Stomach (tissue), 9 donors: ENCODE measurements around the gene ALG3. TPM values are rescaled to one million over a fixed set of nuclear protein-coding genes. Genes with fewer than 3 reads are reported as not detected.

Experiments
- DNase-seq, 2 donors: peaks; one replicate each; pipeline versions ENCODE4 v3.0.0 to v3.0.0-alpha.2; 2013 to 2019
- H3K27ac ChIP-seq, 5 donors: fragments of 200-600 bp in 4 of 5; sonication (generic) in 4 of 5; one replicate each; pipeline ENCODE4 v1.5.1; 2013 to 2019; ENCODE audit warnings: mild to moderate bottlenecking in 1 of 5, moderate library complexity in 1 of 5
- H3K27me3 ChIP-seq, 3 donors: fragments of 200-600 bp; sonication (generic); one replicate each; pipeline ENCODE4 v1.5.1; 2017 to 2019; ENCODE audit warnings: mixed run types in 1 of 3
- H3K36me3 ChIP-seq, 4 donors: fragments of 200-600 bp; sonication (generic); 1 replicate in 3 of 4; 2 replicates in 1 of 4; pipeline ENCODE4 v1.5.1; 2016 to 2019
- H3K4me1 ChIP-seq, 4 donors: fragments of 200-600 bp; sonication (generic); one replicate each; pipeline ENCODE4 v1.5.1; 2016 to 2019
- H3K4me3 ChIP-seq, 4 donors: fragments of 200-600 bp; sonication (generic) in 3 of 4; one replicate each; pipeline ENCODE4 v1.5.1; 2016 to 2019; ENCODE audit warnings: mild to moderate bottlenecking in 1 of 4
- H3K9me3 ChIP-seq, 4 donors: fragments of 200-600 bp; sonication (generic); one replicate each; pipeline ENCODE4 v1.5.1; 2016 to 2019
- CTCF ChIP-seq, 7 experiments: fragments of 450-650 bp in 4 of 7; fragments of 200-600 bp in 3 of 7; sonication (generic) in 3 of 7; IDR thresholded peaks; one replicate each; pipeline ENCODE4 v1.5.1; 2016 to 2019; ENCODE audit warnings: antibody characterized with exemption in 7 of 7, control low read depth in 2 of 7, mild to moderate bottlenecking in 1 of 7
- EP300 ChIP-seq: sonication (generic); formaldehyde crosslinking; IDR thresholded peaks from one replicate; pipeline ENCODE4 v1.6.1; 2017; ENCODE audit warnings: antibody characterized with exemption
- POLR2A ChIP-seq, 4 donors: fragments of 450-650 bp; IDR thresholded peaks; one replicate each; pipeline ENCODE4 v1.6.1; 2016; ENCODE audit warnings: antibody characterized with exemption in 4 of 4, control low read depth in 2 of 4, mild to moderate bottlenecking in 1 of 4, moderate library complexity in 1 of 4
- POLR2AphosphoS5 ChIP-seq, 3 donors: sonication (generic); formaldehyde crosslinking; IDR thresholded peaks; one replicate each; pipeline ENCODE4 v1.6.1; 2016; ENCODE audit warnings: antibody characterized with exemption in 3 of 3
- WGBS, 5 donors: extraction: QIAGEN DNeasy Blood & Tissue Kit in 3 of 5; methylation state at CpG; one replicate each; pipeline versions ENCODE4 v1.1.5 to v1.1.7; 2013 to 2018; 5-methylcytosine and 5-hydroxymethylcytosine counted together
- intact Hi-C: fragments of 100-400 bp; cut with DNase I; formaldehyde crosslinking; loops from one replicate; pipeline ENCODE4 v1.15.1; 2023; ENCODE audit warnings: low total_unique reads
- polyA plus RNA-seq, 3 donors: library from polyadenylated mRNA; stranded (reverse); fragments of 200-250 nt; gene quantifications; one replicate each; pipeline ENCODE4 v1.2.3, GENCODE V29; 2013
- total RNA-seq, 5 donors: library from RNA; depleted of rRNA; stranded (reverse); fragments of >200 nt; gene quantifications; one replicate each; pipeline versions ENCODE4 v1.1.0 to v1.2.3, GENCODE V29; 2014 to 2016
- donor health status: healthy with polysubstance abuse.
- donor health status: Bipolar disorder and iron deficiency.
- donor health status: healthy.

The ALG3 gene
- total and polyA plus RNA-seq, 8 donors = 17.1 to 253 (median 22.1) TPM

GRCh38 chr3:184230603-184231528 lies 17.9 kb downstream of the ALG3 start:
- intact Hi-C loops = loop anchor here (10.0 kb wide), 1 partner anchor 336 kb away; no protein-coding TSS in a partner anchor
- DNase-seq = peak; percentile 43 to 53
- Histone ChIP-seq H3K27me3 (peaks cover 16 to 91% (median 54%) of the 10 kb centered on the region in 3 donors), H3K4me1 (peaks cover 19 to 29% (median 27%) of the 10 kb centered on the region in 4 donors), H3K36me3 (no peaks in the 10 kb centered on the region), H3K4me3 (peak overlapping the region; percentile 48 to 64 (median 58)), H3K9me3 (no peaks in the 10 kb centered on the region), H3K27ac (no peak overlapping the region)
- TF ChIP-seq POLR2A (IDR thresholded peaks at IDR 0.05) = no peak
- TF ChIP-seq EP300 = no peak
- TF ChIP-seq POLR2AphosphoS5 (IDR thresholded peaks at IDR 0.05) = no peak
- TF ChIP-seq CTCF (IDR thresholded peaks at IDR 0.05) = no peak
- WGBS, 5 donors = 5 to 15% (median 9%) methylated on average over 20 to 79 of the region's 79 CpGs

- intact Hi-C loops = loop anchor here (10.0 kb wide), 1 partner anchor 335 kb away; no protein-coding TSS in a partner anchor
- H3K9me3 ChIP-seq = no peaks in the 10 kb centered on the region
- peaks cover 19 to 29% (median 27%) of the 10 kb centered on the region in 4 donors for H3K4me1 ChIP-seq
- peaks cover 16 to 90% (median 54%) of the 10 kb centered on the region in 3 donors for H3K27me3 ChIP-seq
- peak overlapping the region; percentile 48 to 64 (median 58) for H3K4me3 ChIP-seq
- TF ChIP-seq POLR2A (IDR thresholded peaks at IDR 0.05) (no peak), EP300 (no peak), CTCF (IDR thresholded peaks at IDR 0.05) (no peak)
- DNase-seq = peak; percentile 30 to 79
- H3K27ac ChIP-seq = peak overlapping the region in 3 of 5 donors; percentile 6 to 48 (median 37)
- WGBS, 5 donors = 0 to 2% (median 0%) methylated on average over 15 to 61 of the region's 61 CpGs; no CpG with 5 or more reads in 1 of the 5 donors
- H3K36me3 ChIP-seq = no peaks in the 10 kb centered on the region
Observed at GRCh38 chr3:184230081-184230602, 18.6 kb downstream of the ALG3 start.

GRCh38 chr3:184229394-184230080 lies 19.2 kb downstream of the ALG3 start, which contains the start of gene VWA5B2:
TSS of gene VWA5B2 (plus strand) at chr3:184229585. CDS start at chr3:184230529, 944 bp downstream.
- TF ChIP-seq POLR2A (IDR thresholded peaks at IDR 0.05) (no peak), EP300 (no peak), CTCF (IDR thresholded peaks at IDR 0.05) (peak in 4 of 7 experiments; percentile 10 to 23 (median 19)), POLR2AphosphoS5 (IDR thresholded peaks at IDR 0.05) (peak in 2 of 3 donors; percentile 24 to 57)
- Histone ChIP-seq H3K4me1 (peaks cover 19 to 29% (median 27%) of the 10 kb centered on the region in 4 donors), H3K4me3 (peak within 1 kb of the TSS; percentile 48 to 64 (median 58)), H3K36me3 (no peaks in the 10 kb centered on the region), H3K27me3 (peaks cover 16 to 85% (median 53%) of the 10 kb centered on the region in 3 donors), H3K27ac (peak within 1 kb of the TSS in 3 of 5 donors; percentile 6 to 48 (median 37)), H3K9me3 (no peaks in the 10 kb centered on the region)
- intact Hi-C loops = loop anchor here (10.0 kb wide), 1 partner anchor 335 kb away; no protein-coding TSS in a partner anchor
- peak; percentile 73 to 93 for DNase-seq
- 0 to 3% (median 1%) methylated on average over 23 to 65 of the region's 66 CpGs for WGBS, 5 donors
